Keratinocyte (primary cell): ENCODE data around the gene METTL4. TPM values are rescaled to one million over a fixed set of nuclear protein-coding genes. Genes with fewer than 3 reads are reported as not detected.

Experiments
- DNase-seq: peaks from one replicate; pipeline ENCODE4 v3.0.0-alpha.2; 2011; ENCODE audit warnings: low read depth, missing footprints, low spot score
- FAIRE-seq: peaks from 2 replicates; lab custom pipeline; 2011; peaks lifted over from hg19 to GRCh38; lab: Jason Lieb, UNC
- H2AFZ ChIP-seq: 2 replicates; pipeline ENCODE4 v1.6.0; 2012; ENCODE audit warnings: low read length, control low read depth, inconsistent platforms; ENCODE audit not compliant: control insufficient read depth
- H3K27ac ChIP-seq: 2 replicates; pipeline ENCODE4 v1.5.1; 2011; ENCODE audit warnings: low read length; ENCODE audit not compliant: control insufficient read depth, insufficient read depth
- H3K27me3 ChIP-seq: 3 replicates; pipeline ENCODE4 v1.6.0; 2011; ENCODE audit warnings: low read length; ENCODE audit not compliant: control insufficient read depth, insufficient read depth; ENCODE audit errors: extremely low read depth
- H3K36me3 ChIP-seq, 2 experiments: 2 replicates in 1 of 2; 3 replicates in 1 of 2; pipeline ENCODE4 v1.5.1; 2011; ENCODE audit warnings: low read length in 2 of 2, mild to moderate bottlenecking in 1 of 2; ENCODE audit not compliant: control insufficient read depth in 2 of 2, insufficient read depth in 2 of 2; ENCODE audit errors: extremely low read depth in 1 of 2
- H3K4me1 ChIP-seq: 3 replicates; pipeline ENCODE4 v1.5.1; 2011; ENCODE audit warnings: low read length; ENCODE audit not compliant: control insufficient read depth, insufficient read depth; ENCODE audit errors: extremely low read depth
- H3K4me2 ChIP-seq: 3 replicates; pipeline ENCODE4 v1.6.0; 2011; ENCODE audit warnings: low read depth, low read length; ENCODE audit not compliant: control insufficient read depth, insufficient read depth; ENCODE audit errors: extremely low read depth
- H3K4me3 ChIP-seq, 3 experiments: fragments of 200-600 bp in 1 of 3; sonication (generic) in 1 of 3; 2 replicates in 2 of 3; 3 replicates in 1 of 3; pipeline ENCODE4 v1.5.1; 2011 to 2016; ENCODE audit warnings: low read length in 3 of 3, mild to moderate bottlenecking in 3 of 3, control low read depth in 2 of 3, inconsistent platforms in 1 of 3, low read depth in 1 of 3, mixed read lengths in 1 of 3, mixed run types in 1 of 3, moderate library complexity in 1 of 3; ENCODE audit not compliant: control insufficient read depth in 2 of 3, insufficient read depth in 2 of 3; ENCODE audit errors: extremely low read depth in 1 of 3
- H3K79me2 ChIP-seq: 2 replicates; pipeline ENCODE4 v1.6.0; 2012; ENCODE audit warnings: low read length; ENCODE audit not compliant: control insufficient read depth, insufficient read depth
- H3K9ac ChIP-seq: 3 replicates; pipeline ENCODE4 v1.6.0; 2011; ENCODE audit warnings: low read length; ENCODE audit not compliant: control insufficient read depth, insufficient read depth; ENCODE audit errors: extremely low read depth
- H3K9me1 ChIP-seq: 3 replicates; pipeline ENCODE4 v1.6.0; 2011; ENCODE audit warnings: low read length; ENCODE audit not compliant: control insufficient read depth, insufficient read depth; ENCODE audit errors: extremely low read depth
- H3K9me3 ChIP-seq: 2 replicates; pipeline ENCODE4 v1.5.1; 2012; ENCODE audit warnings: low read depth, low read length; ENCODE audit not compliant: control insufficient read depth
- H4K20me1 ChIP-seq: 3 replicates; pipeline ENCODE4 v1.6.0; 2011; ENCODE audit warnings: low read length; ENCODE audit not compliant: control insufficient read depth, insufficient read depth; ENCODE audit errors: extremely low read depth
- EZH2 ChIP-seq: IDR thresholded peaks from one replicate; pipeline ENCODE4 v1.6.1; 2012; ENCODE audit warnings: inconsistent platforms, mild to moderate bottlenecking, low read length, moderate library complexity
- dilution Hi-C: fragments of 300-500 bp; cut with MboI; formaldehyde crosslinking; loops from one replicate; pipeline ENCODE4 v1.7.0; 2020; ENCODE audit warnings: low sequenced_read_pairs; ENCODE audit not compliant: extremely low pct_ligation_motif_present
- polyA plus RNA-seq, 5 experiments: library from polyadenylated mRNA; depleted of rRNA in 3 of 5; stranded (reverse) in 3 of 5; stranded (forward) in 1 of 5; unstranded in 1 of 5; fragments of >200 nt; gene quantifications; 1 replicate in 1 of 5; 2 replicates in 3 of 5; 3 replicates in 1 of 5; pipeline versions ENCODE4 v1.2.1 to v1.2.3, GENCODE V29; 2011 to 2012; ENCODE audit warnings: missing spikeins in 2 of 5, low read depth in 1 of 5, low replicate concordance in 1 of 5
- TF ChIP-seq, protein P1 (sequence below), 3 experiments: IDR thresholded peaks in 1 of 3; conservative IDR thresholded peaks in 1 of 3; optimal IDR thresholded peaks in 1 of 3; 2 replicates in 2 of 3; 3 replicates in 1 of 3; pipeline versions ENCODE3 to v1.5.1; 2011; ENCODE audit warnings: low read length in 3 of 3, mild to moderate bottlenecking in 3 of 3, moderate library complexity in 2 of 3, control low read depth in 1 of 3, inconsistent platforms in 1 of 3; ENCODE audit not compliant: insufficient read depth in 2 of 3; ENCODE audit errors: extremely low read depth in 1 of 3

The METTL4 gene
- polyA plus RNA-seq, 1 donor (not counting 4 experiments of a cell fraction or from before 2014, with no cell fraction given): 10.2 TPM

DNA sequence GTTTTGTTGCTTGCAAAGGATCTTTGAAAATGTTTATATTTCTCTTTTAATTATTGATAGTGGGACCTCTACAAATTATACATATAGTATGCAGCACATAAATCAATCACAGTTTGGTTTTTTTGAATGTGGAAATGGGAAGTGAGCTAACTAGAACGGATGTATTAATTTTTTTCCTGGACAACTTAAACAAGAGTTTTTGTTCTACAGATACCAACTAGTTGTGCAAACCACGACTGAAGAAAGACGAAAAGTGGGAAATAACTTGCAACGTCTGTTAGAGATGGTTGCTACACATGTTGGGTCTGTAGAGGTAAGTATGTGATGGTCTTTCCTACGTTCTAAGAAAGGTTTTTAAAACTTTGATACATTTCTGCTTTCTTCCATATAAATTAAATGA lies 39.2 kb upstream of the METTL4 start:
- H3K4me1 ChIP-seq: no peaks in the 10 kb centered on the region
- H3K36me3 ChIP-seq: no peaks in the 10 kb centered on the region
- no peak overlapping the region for H3K27ac ChIP-seq
- no peak for TF ChIP-seq EZH2
- TF ChIP-seq, protein P1, sequence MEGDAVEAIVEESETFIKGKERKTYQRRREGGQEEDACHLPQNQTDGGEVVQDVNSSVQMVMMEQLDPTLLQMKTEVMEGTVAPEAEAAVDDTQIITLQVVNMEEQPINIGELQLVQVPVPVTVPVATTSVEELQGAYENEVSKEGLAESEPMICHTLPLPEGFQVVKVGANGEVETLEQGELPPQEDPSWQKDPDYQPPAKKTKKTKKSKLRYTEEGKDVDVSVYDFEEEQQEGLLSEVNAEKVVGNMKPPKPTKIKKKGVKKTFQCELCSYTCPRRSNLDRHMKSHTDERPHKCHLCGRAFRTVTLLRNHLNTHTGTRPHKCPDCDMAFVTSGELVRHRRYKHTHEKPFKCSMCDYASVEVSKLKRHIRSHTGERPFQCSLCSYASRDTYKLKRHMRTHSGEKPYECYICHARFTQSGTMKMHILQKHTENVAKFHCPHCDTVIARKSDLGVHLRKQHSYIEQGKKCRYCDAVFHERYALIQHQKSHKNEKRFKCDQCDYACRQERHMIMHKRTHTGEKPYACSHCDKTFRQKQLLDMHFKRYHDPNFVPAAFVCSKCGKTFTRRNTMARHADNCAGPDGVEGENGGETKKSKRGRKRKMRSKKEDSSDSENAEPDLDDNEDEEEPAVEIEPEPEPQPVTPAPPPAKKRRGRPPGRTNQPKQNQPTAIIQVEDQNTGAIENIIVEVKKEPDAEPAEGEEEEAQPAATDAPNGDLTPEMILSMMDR (optimal IDR thresholded peaks at IDR 0.05 in 1 of 3, IDR thresholded peaks at IDR 0.05 in 1 of 3, conservative IDR thresholded peaks at IDR 0.05 in 1 of 3; ENCODE audit: extremely low read depth in 1 of 3, insufficient read depth in 2 of 3, low read length in 3 of 3): no peak
- H3K9ac ChIP-seq: no peak overlapping the region
- dilution Hi-C loops: no loop called here
- H3K9me1 ChIP-seq: no peaks in the 10 kb centered on the region
- no peaks in the 10 kb centered on the region for H3K9me3 ChIP-seq
- no peak overlapping the region for H3K4me3 ChIP-seq
- no peaks in the 10 kb centered on the region for H3K79me2 ChIP-seq
- FAIRE-seq (no peak), DNase-seq (no peak)
- H2AFZ ChIP-seq: no peak overlapping the region
- H4K20me1 ChIP-seq: no peaks in the 10 kb centered on the region
- no peaks in the 10 kb centered on the region for H3K27me3 ChIP-seq
- no peak overlapping the region for H3K4me2 ChIP-seq

DNA sequence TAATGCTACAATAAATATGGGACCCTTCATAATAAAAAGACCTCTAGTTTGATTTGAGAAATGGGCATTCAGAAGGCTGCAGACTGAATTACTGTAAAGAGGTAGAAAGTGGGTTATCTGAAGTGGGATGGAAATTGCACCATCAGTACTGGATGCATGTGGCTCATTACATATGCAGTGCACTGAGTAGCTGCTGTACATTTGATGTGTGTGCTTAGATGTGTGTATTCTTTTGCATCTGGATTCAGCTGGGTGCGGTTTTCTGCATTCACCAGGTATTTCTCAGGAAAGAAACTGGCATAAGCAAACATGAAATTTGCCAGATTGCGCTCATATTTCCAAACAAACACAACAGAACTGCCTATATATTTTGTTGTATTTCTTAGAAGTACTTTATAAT lies 38.3 kb upstream of the METTL4 start:
- Histone ChIP-seq H3K79me2 (no peaks in the 10 kb centered on the region), H3K4me1 (no peaks in the 10 kb centered on the region), H3K9me3 (no peaks in the 10 kb centered on the region), H3K9me1 (no peaks in the 10 kb centered on the region), H4K20me1 (no peaks in the 10 kb centered on the region), H3K9ac (no peak overlapping the region), H3K27ac (no peak overlapping the region), H3K4me3 (no peak overlapping the region), H3K36me3 (no peaks in the 10 kb centered on the region), H2AFZ (no peak overlapping the region), H3K27me3 (no peaks in the 10 kb centered on the region), H3K4me2 (no peak overlapping the region)
- FAIRE-seq (no peak), DNase-seq (no peak)
- TF ChIP-seq, protein P1 (optimal IDR thresholded peaks at IDR 0.05 in 1 of 3, IDR thresholded peaks at IDR 0.05 in 1 of 3, conservative IDR thresholded peaks at IDR 0.05 in 1 of 3; ENCODE audit: extremely low read depth in 1 of 3, insufficient read depth in 2 of 3, low read length in 3 of 3): no peak
- TF ChIP-seq EZH2: no peak
- dilution Hi-C loops: no loop called here
